Endothelial cell of umbilical vein (primary cell): ENCODE measurements around the gene OR51G1. TPM values are rescaled to one million over a fixed set of nuclear protein-coding genes. Genes with fewer than 3 reads are reported as not detected.

Experiments
- BruUV-seq: library from RNA; stranded (reverse); fragments of 400-500 nt; replicated peaks from 2 replicates; lab custom pipeline; 2021; lab: Mats Ljungman, UMichigan
- CTCF ChIA-PET: fragments of 300-600, 350-600 bp; sonication (Branson Sonifier 250); formaldehyde crosslinking; loops from one replicate; lab custom pipeline; 2021; ENCODE audit warnings: antibody characterized with exemption, inconsistent platforms; lab: Charles Lee
- POLR2A ChIA-PET: fragments of 300-600, 350-600 bp; sonication (Branson Sonifier 250); formaldehyde crosslinking; loops from one replicate; lab custom pipeline; 2021; ENCODE audit warnings: antibody characterized with exemption, inconsistent platforms; lab: Charles Lee
- DNase-seq: peaks from one replicate; pipeline ENCODE4 v3.0.0-alpha.2; 2011; ENCODE audit warnings: low read depth, low spot score
- FAIRE-seq: peaks from 2 replicates; lab custom pipeline; 2011; peaks lifted over from hg19 to GRCh38; lab: Jason Lieb, UNC
- H2AFZ ChIP-seq: 2 replicates; pipeline ENCODE4 v1.6.0; 2012; ENCODE audit warnings: low read depth, low read length, control low read depth, inconsistent platforms
- H3K27ac ChIP-seq: 2 replicates; pipeline ENCODE4 v1.5.1; 2011; ENCODE audit warnings: low read depth, mild to moderate bottlenecking, control low read depth, low read length, moderate library complexity; ENCODE audit not compliant: insufficient read depth
- H3K27me3 ChIP-seq, 2 experiments: 2 replicates each; pipeline versions ENCODE4 v1.6.0 to v1.6.1; 2011; ENCODE audit warnings: low read length in 2 of 2, mixed read lengths in 1 of 2; ENCODE audit not compliant: control insufficient read depth in 2 of 2, insufficient read depth in 2 of 2
- H3K36me3 ChIP-seq, 2 experiments: 2 replicates in 1 of 2; 3 replicates in 1 of 2; pipeline ENCODE4 v1.5.1; 2011; ENCODE audit warnings: low read length in 2 of 2, mild to moderate bottlenecking in 1 of 2, moderate library complexity in 1 of 2; ENCODE audit not compliant: control insufficient read depth in 2 of 2, insufficient read depth in 2 of 2; ENCODE audit errors: extremely low read depth in 1 of 2
- H3K4me1 ChIP-seq: 3 replicates; pipeline ENCODE4 v1.5.1; 2011; ENCODE audit warnings: mild to moderate bottlenecking, low read length; ENCODE audit not compliant: control insufficient read depth, insufficient read depth; ENCODE audit errors: extremely low read depth
- H3K4me2 ChIP-seq: 2 replicates; pipeline ENCODE4 v1.6.1; 2011; ENCODE audit warnings: low read length, control low read depth, mixed read lengths; ENCODE audit not compliant: insufficient read depth
- H3K4me3 ChIP-seq, 3 experiments: fragments of 200-600 bp in 1 of 3; sonication (generic), shearing (Covaris generic) in 1 of 3; replicated peaks in 1 of 3; 2 replicates each; pipeline ENCODE4 v1.5.1; 2011 to 2016; ENCODE audit warnings: control low read depth in 3 of 3, low read length in 3 of 3, mild to moderate bottlenecking in 2 of 3, inconsistent platforms in 1 of 3, low read depth in 1 of 3, moderate library complexity in 1 of 3; ENCODE audit not compliant: insufficient read depth in 1 of 3
- H3K79me2 ChIP-seq: 2 replicates; pipeline ENCODE4 v1.6.0; 2012; ENCODE audit warnings: low read length, inconsistent platforms; ENCODE audit not compliant: control insufficient read depth, insufficient read depth
- H3K9ac ChIP-seq: replicated peaks from 2 replicates; pipeline ENCODE3; 2011; ENCODE audit warnings: low read length, control low read depth; ENCODE audit not compliant: insufficient read depth; ENCODE audit errors: extremely low read depth
- H3K9me1 ChIP-seq: replicated peaks from 3 replicates; pipeline ENCODE4 v1.6.0; 2011; ENCODE audit warnings: mild to moderate bottlenecking, low read length; ENCODE audit not compliant: control insufficient read depth, insufficient read depth; ENCODE audit errors: extremely low read depth
- H3K9me3 ChIP-seq: replicated peaks from 2 replicates; pipeline ENCODE4 v1.5.1; 2012; ENCODE audit warnings: low read length, inconsistent platforms; ENCODE audit not compliant: control insufficient read depth, insufficient read depth
- H4K20me1 ChIP-seq: replicated peaks from 2 replicates; pipeline ENCODE3; 2011; ENCODE audit warnings: mild to moderate bottlenecking, low read length; ENCODE audit not compliant: control insufficient read depth, insufficient read depth; ENCODE audit errors: extremely low read depth
- EZH2 ChIP-seq: IDR thresholded peaks from 2 replicates; pipeline ENCODE4 v1.6.1; 2012; ENCODE audit warnings: borderline replicate concordance, low read depth, mild to moderate bottlenecking, moderate library complexity, low read length, inconsistent platforms; ENCODE audit not compliant: severe bottlenecking
- FOS ChIP-seq: IDR thresholded peaks from 2 replicates; pipeline ENCODE4 v1.6.1; 2011; ENCODE audit warnings: mild to moderate bottlenecking, low read length, moderate library complexity, borderline replicate concordance; ENCODE audit not compliant: insufficient read depth
- GATA2 ChIP-seq: IDR thresholded peaks from 2 replicates; pipeline ENCODE4 v1.7.0; 2011; ENCODE audit warnings: low read depth, mild to moderate bottlenecking, moderate library complexity, mixed read lengths, low read length; ENCODE audit not compliant: insufficient read length, insufficient read depth
- JUN ChIP-seq: IDR thresholded peaks from 2 replicates; pipeline ENCODE4 v1.6.1; 2011; ENCODE audit warnings: borderline replicate concordance, low read depth; ENCODE audit not compliant: insufficient read length, insufficient read depth
- MAX ChIP-seq: IDR thresholded peaks from 2 replicates; pipeline ENCODE4 v1.6.1; 2011; ENCODE audit not compliant: insufficient read depth, insufficient read length
- MYC ChIP-seq: IDR thresholded peaks from one replicate; pipeline ENCODE4 v1.6.1; 2011; ENCODE audit warnings: mild to moderate bottlenecking, low read depth, low read length
- POLR2A ChIP-seq: IDR thresholded peaks from 2 replicates; pipeline ENCODE4 v1.6.1; 2012; ENCODE audit warnings: low read depth, mild to moderate bottlenecking, control low read depth, low read length
- POLR2AphosphoS5 ChIP-seq: IDR thresholded peaks from 2 replicates; pipeline ENCODE4 v1.6.1; 2012; ENCODE audit warnings: low read depth, mild to moderate bottlenecking, control low read depth, low read length, moderate library complexity; ENCODE audit not compliant: insufficient read depth
- dilution Hi-C: fragments of 300-500 bp; cut with MboI; formaldehyde crosslinking; loops from one replicate; pipeline ENCODE4 v1.15.0; 2019; ENCODE audit warnings: low sequenced_read_pairs; ENCODE audit not compliant: extremely low pct_ligation_motif_present
- intact Hi-C: fragments of 100-400 bp; cut with micrococcal nuclease; formaldehyde crosslinking; loops from one replicate; pipeline ENCODE4 v1.10.0; 2022
- polyA plus RNA-seq, 4 experiments: library from polyadenylated mRNA; depleted of rRNA in 3 of 4; stranded (reverse) in 3 of 4; unstranded in 1 of 4; fragments of >200 nt; gene quantifications; 2 replicates each; pipeline versions ENCODE4 v1.2.1 to v1.2.3, GENCODE V29; 2011 to 2012; ENCODE audit warnings: missing spikeins in 1 of 4
- total RNA-seq: library from RNA; stranded (reverse); gene quantifications from 2 replicates; pipeline ENCODE4 v1.2.3, GENCODE V29; 2021
- TF ChIP-seq, protein P1 (sequence below), 2 donors: IDR thresholded peaks; 1 replicate in 1 of 2; 2 replicates in 1 of 2; pipeline ENCODE4 v1.5.1; 2011; ENCODE audit warnings: low read length in 2 of 2, mild to moderate bottlenecking in 2 of 2, moderate library complexity in 2 of 2, control low read depth in 1 of 2, inconsistent platforms in 1 of 2, low read depth in 1 of 2; ENCODE audit not compliant: insufficient read depth in 1 of 2; ENCODE audit errors: extremely low read depth in 1 of 2

OR51G1 gene
- total and polyA plus RNA-seq, 2 donors (not counting 3 experiments of a cell fraction or from before 2014, with no cell fraction given) = not detected

- no peaks in the 10 kb centered on the region for H3K27me3 ChIP-seq
- no peaks in the 10 kb centered on the region for H3K4me1 ChIP-seq
- H3K9me1 ChIP-seq = no peaks in the 10 kb centered on the region
- ChIA-PET CTCF (no interaction called here), POLR2A (no interaction called here)
- FAIRE-seq (no peak), DNase-seq (no peak)
- dilution Hi-C loops = no loop called here
- H3K4me2 ChIP-seq = no peak overlapping the region
- no peak overlapping the region for H3K9ac ChIP-seq
- H3K27ac ChIP-seq = no peak overlapping the region
- TF ChIP-seq, protein P1, sequence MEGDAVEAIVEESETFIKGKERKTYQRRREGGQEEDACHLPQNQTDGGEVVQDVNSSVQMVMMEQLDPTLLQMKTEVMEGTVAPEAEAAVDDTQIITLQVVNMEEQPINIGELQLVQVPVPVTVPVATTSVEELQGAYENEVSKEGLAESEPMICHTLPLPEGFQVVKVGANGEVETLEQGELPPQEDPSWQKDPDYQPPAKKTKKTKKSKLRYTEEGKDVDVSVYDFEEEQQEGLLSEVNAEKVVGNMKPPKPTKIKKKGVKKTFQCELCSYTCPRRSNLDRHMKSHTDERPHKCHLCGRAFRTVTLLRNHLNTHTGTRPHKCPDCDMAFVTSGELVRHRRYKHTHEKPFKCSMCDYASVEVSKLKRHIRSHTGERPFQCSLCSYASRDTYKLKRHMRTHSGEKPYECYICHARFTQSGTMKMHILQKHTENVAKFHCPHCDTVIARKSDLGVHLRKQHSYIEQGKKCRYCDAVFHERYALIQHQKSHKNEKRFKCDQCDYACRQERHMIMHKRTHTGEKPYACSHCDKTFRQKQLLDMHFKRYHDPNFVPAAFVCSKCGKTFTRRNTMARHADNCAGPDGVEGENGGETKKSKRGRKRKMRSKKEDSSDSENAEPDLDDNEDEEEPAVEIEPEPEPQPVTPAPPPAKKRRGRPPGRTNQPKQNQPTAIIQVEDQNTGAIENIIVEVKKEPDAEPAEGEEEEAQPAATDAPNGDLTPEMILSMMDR (IDR thresholded peaks at IDR 0.05; ENCODE audit: extremely low read depth in 1 of 2, insufficient read depth in 1 of 2, low read depth in 1 of 2, low read length in 2 of 2) = no peak
- TF ChIP-seq EZH2 (no peak), JUN (no peak), POLR2A (no peak), POLR2AphosphoS5 (no peak), MYC (no peak), GATA2 (no peak), FOS (no peak), MAX (no peak)
- no peaks in the 10 kb centered on the region for H4K20me1 ChIP-seq
- intact Hi-C loops = no loop called here
- no peak overlapping the region for H3K4me3 ChIP-seq
- no TSS peak for BruUV-seq
- no peak overlapping the region for H2AFZ ChIP-seq
- H3K9me3 ChIP-seq = no peaks in the 10 kb centered on the region
- H3K79me2 ChIP-seq = no peaks in the 10 kb centered on the region
- H3K36me3 ChIP-seq = no peaks in the 10 kb centered on the region
These were observed 36.5 kb downstream of the OR51G1 start for GRCh38 chr11:4887591-4887990.
